ENCODE results near the gene MERTK.

MERTK gene

GRCh38 chr2:111981666-111982065, 83.3 kb downstream of the MERTK start:
- ATAC-seq: no peak

- ATAC-seq: peak; percentile 63 to 82
Measured at GRCh38 chr2:111982822-111983221, 84.4 kb downstream of the MERTK start.

GRCh38 chr2:111983478-111984212, 85.2 kb downstream of the MERTK start:
- no peak for ATAC-seq

- no peak for ATAC-seq
Measured at GRCh38 chr2:111984213-111984604, 85.8 kb downstream of the MERTK start.

- no peak for ATAC-seq
Measured at GRCh38 chr2:111985514-111985913, 87.1 kb downstream of the MERTK start.

GRCh38 chr2:111986116-111986900, 87.9 kb downstream of the MERTK start:
- no peak for ATAC-seq

- ATAC-seq: no peak
Measured at GRCh38 chr2:111990375-111990774, 92.0 kb downstream of the MERTK start.

- ATAC-seq: no peak
Measured at GRCh38 chr2:111990856-111991255, 92.4 kb downstream of the MERTK start.

- no peak for ATAC-seq
Measured at GRCh38 chr2:111994042-111994441, 95.6 kb downstream of the MERTK start.

GRCh38 chr2:111995148-111995547, 96.7 kb downstream of the MERTK start:
- no peak for ATAC-seq

- ATAC-seq: no peak
Measured at GRCh38 chr2:111999809-112000208, 101.4 kb downstream of the MERTK start.

GRCh38 chr2:112000399-112001135, 102.2 kb downstream of the MERTK start:
- ATAC-seq: no peak

- ATAC-seq: no peak
Measured at GRCh38 chr2:112001136-112001715, 102.8 kb downstream of the MERTK start.

- no peak for ATAC-seq
Measured at GRCh38 chr2:112001942-112002341, 103.5 kb downstream of the MERTK start.

GRCh38 chr2:112003576-112004252, 105.3 kb downstream of the MERTK start:
- no peak for ATAC-seq

- peak; percentile 24 to 48 for ATAC-seq
Measured at GRCh38 chr2:112004253-112004645, 105.8 kb downstream of the MERTK start.

- no peak for ATAC-seq
Measured at GRCh38 chr2:112005406-112006075, 107.1 kb downstream of the MERTK start.

- ATAC-seq: no peak
Measured at GRCh38 chr2:112006076-112006410, 107.6 kb downstream of the MERTK start.

- ATAC-seq: no peak
Measured at GRCh38 chr2:112007493-112007892, 109.1 kb downstream of the MERTK start.

- no peak for ATAC-seq
Measured at GRCh38 chr2:112008910-112009485, 110.6 kb downstream of the MERTK start.

GRCh38 chr2:112010751-112011150, 112.3 kb downstream of the MERTK start:
- no peak for ATAC-seq

GRCh38 chr2:112012556-112012955, 114.1 kb downstream of the MERTK start:
- ATAC-seq: no peak

Measured in activated CD4-positive, CD25-positive, alpha-beta regulatory T cell treated with anti-CD3 and anti-CD28 coated beads, Interleukin-2, amount 50 U/mL, for 24 hours (primary cell).